ENCODE results near the gene GNRH2. TPM values are rescaled to one million over a fixed set of nuclear protein-coding genes. Genes with fewer than 3 reads are reported as not detected.

Gene GNRH2
- total RNA-seq, 1 experiment from 2014 or later, result 1.1 TPM

GRCh38 chr20:3045816-3046676 is 2.6 kb downstream of the GNRH2 start, which contains the start of gene MRPS26:
Gene MRPS26 (plus strand): TSS chr20:3046052. CDS start chr20:3046069, 17 bp downstream.
- Histone ChIP-seq H4K5ac (ENCODE audit: insufficient read length, low read depth, low read length) (no peak within 1 kb of the TSS), H3K23me2 (ENCODE audit: insufficient read length, low read depth, low read length, poor library complexity, severe bottlenecking) (peaks cover 13% of the 10 kb centered on the region), H3K27ac (ENCODE audit: insufficient read length, low read depth, low read length) (no peak within 1 kb of the TSS), H2BK120ac (ENCODE audit: low read depth, low read length, poor library complexity, severe bottlenecking) (no peak within 1 kb of the TSS), H2BK12ac (ENCODE audit: insufficient read length, low read depth, low read length) (no peak within 1 kb of the TSS), H3K79me2 (ENCODE audit: insufficient read depth, low read length) (no peaks in the 10 kb centered on the region; the same call in 1 of the 2 replicates), H3T11ph (ENCODE audit: low read length) (no peak within 1 kb of the TSS), H3K4me1 (ENCODE audit: insufficient read depth, low read length) (peaks cover 12% of the 10 kb centered on the region; the same call in 1 of the 2 replicates), H3K27me3 (ENCODE audit: insufficient read depth, low read length) (no peaks in the 10 kb centered on the region), H4K91ac (ENCODE audit: insufficient read length, low read depth, low read length) (no peak within 1 kb of the TSS), H3K56ac (ENCODE audit: insufficient read length, low read depth, low read length) (no peak within 1 kb of the TSS), H4K8ac (replicated peaks; ENCODE audit: insufficient read length, low read depth, low read length) (no peak within 1 kb of the TSS), H2BK15ac (ENCODE audit: low read depth, low read length) (no peak within 1 kb of the TSS), H2BK20ac (ENCODE audit: low read depth, low read length, poor library complexity, severe bottlenecking) (peak within 1 kb of the TSS; percentile 85), H3K14ac (ENCODE audit: insufficient read depth, low read length) (peak within 1 kb of the TSS; percentile 81), H4K20me1 (ENCODE audit: control insufficient read depth, insufficient read depth, insufficient read length) (no peaks in the 10 kb centered on the region), H3K4ac (ENCODE audit: low read depth, low read length) (no peak within 1 kb of the TSS), H3K79me1 (ENCODE audit: insufficient read depth, low read depth, low read length, poor library complexity, severe bottlenecking) (no peaks in the 10 kb centered on the region), H3K4me2 (ENCODE audit: insufficient read depth, insufficient read length, low read length) (peak within 1 kb of the TSS; percentile 85), H2AFZ (ENCODE audit: low read length) (no peak within 1 kb of the TSS), H3K9me3 (ENCODE audit: control insufficient read depth, low read depth, low read length) (no peaks in the 10 kb centered on the region), H3K23ac (ENCODE audit: insufficient read length, low read depth, low read length) (no peak within 1 kb of the TSS), H2AK5ac (ENCODE audit: insufficient read length, low read length) (no peak within 1 kb of the TSS), H3K9ac (ENCODE audit: extremely low read depth, insufficient read length, low read length) (peak within 1 kb of the TSS; percentile 69), H3K18ac (ENCODE audit: insufficient read length, low read depth, low read length) (peak within 1 kb of the TSS; percentile 89), H2BK5ac (ENCODE audit: insufficient read length, low read length) (no peak within 1 kb of the TSS)
- peaks cover 22 to 24% of the 10 kb centered on the region in 2 experiments for H3K4me1 Mint-ChIP-seq
- no peak for TF ChIP-seq CTCF (conservative IDR thresholded peaks at IDR 0.05)
- no peaks in the 10 kb centered on the region; the same call in 1 of the 2 replicates for H3K27me3 Mint-ChIP-seq (ENCODE audit: low read depth)
- H3K4me3 Mint-ChIP-seq, result peak within 1 kb of the TSS; percentile 94 to 95
- WGBS (ENCODE audit: extremely low coverage, insufficient read length, low lambda C conversion rate), result no CpG with 5 or more reads among the region's 104 CpGs
- DNase-seq, result peak; percentile 90
- H3K36me3 Mint-ChIP-seq (ENCODE audit: insufficient read depth in 1 of 3, low read depth in 3 of 3), result peaks cover 19 to 38% (median 33%) of the 10 kb centered on the region in 3 experiments
- H3K27ac Mint-ChIP-seq, result peak within 1 kb of the TSS; percentile 78 to 90 (median 87); a peak in 5 of 7 replicates
- H3K9me3 Mint-ChIP-seq, result no peaks in the 10 kb centered on the region

Measured in H9 (cell line).